ENCODE results near the gene ABCF2. TPM values are rescaled to one million over a fixed set of nuclear protein-coding genes. Genes with fewer than 3 reads are reported as not detected.

ABCF2 gene
- total RNA-seq, 1 experiment from 2014 or later, result 55.5 TPM

GRCh38 chr7:151201344-151201743 lies 25.7 kb downstream of the ABCF2 start:
- no peak overlapping the region for H3K4me2 ChIP-seq (ENCODE audit: low read length)
- ChIA-PET POLR2A (ENCODE audit: unreplicated experiment) (no interaction called here), CTCF (no interaction called here)
- H2AFZ ChIP-seq (ENCODE audit: low read length), result no peak overlapping the region
- H3K36me3 ChIP-seq (ENCODE audit: low read depth, low read length), result no peaks in the 10 kb centered on the region
- DNase-seq, result no peak
- no peak overlapping the region for H3K27ac ChIP-seq (ENCODE audit: low read length)
- H3K9me2 ChIP-seq (replicated peaks; ENCODE audit: low read length), result no peaks in the 10 kb centered on the region
- BruUV-seq (replicated peaks), result no TSS peak
- no peaks in the 10 kb centered on the region for H3F3A ChIP-seq (ENCODE audit: low read length, unreplicated experiment)
- H3K9ac ChIP-seq (ENCODE audit: low read length), result no peak overlapping the region
- no peak for ATAC-seq
- no peaks in the 10 kb centered on the region for H4K20me1 ChIP-seq (ENCODE audit: low read length)
- TF ChIP-seq, protein P1, sequence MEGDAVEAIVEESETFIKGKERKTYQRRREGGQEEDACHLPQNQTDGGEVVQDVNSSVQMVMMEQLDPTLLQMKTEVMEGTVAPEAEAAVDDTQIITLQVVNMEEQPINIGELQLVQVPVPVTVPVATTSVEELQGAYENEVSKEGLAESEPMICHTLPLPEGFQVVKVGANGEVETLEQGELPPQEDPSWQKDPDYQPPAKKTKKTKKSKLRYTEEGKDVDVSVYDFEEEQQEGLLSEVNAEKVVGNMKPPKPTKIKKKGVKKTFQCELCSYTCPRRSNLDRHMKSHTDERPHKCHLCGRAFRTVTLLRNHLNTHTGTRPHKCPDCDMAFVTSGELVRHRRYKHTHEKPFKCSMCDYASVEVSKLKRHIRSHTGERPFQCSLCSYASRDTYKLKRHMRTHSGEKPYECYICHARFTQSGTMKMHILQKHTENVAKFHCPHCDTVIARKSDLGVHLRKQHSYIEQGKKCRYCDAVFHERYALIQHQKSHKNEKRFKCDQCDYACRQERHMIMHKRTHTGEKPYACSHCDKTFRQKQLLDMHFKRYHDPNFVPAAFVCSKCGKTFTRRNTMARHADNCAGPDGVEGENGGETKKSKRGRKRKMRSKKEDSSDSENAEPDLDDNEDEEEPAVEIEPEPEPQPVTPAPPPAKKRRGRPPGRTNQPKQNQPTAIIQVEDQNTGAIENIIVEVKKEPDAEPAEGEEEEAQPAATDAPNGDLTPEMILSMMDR (conservative IDR thresholded peaks at IDR 0.05; ENCODE audit: low read depth, low read length), result no peak
- TF ChIP-seq EZH2phosphoT487 (IDR thresholded peaks at IDR 0.05; ENCODE audit: borderline replicate concordance, low read length) (no peak), EZH2 (IDR thresholded peaks at IDR 0.05; ENCODE audit: low read length, unreplicated experiment) (no peak)
- intact Hi-C loops (cut with micrococcal nuclease), result no loop called here
- no peaks in the 10 kb centered on the region for H3K9me3 ChIP-seq (ENCODE audit: low read length)
- H3K79me2 ChIP-seq (ENCODE audit: low read length), result no peaks in the 10 kb centered on the region
- no peaks in the 10 kb centered on the region for H3K4me1 ChIP-seq (ENCODE audit: insufficient read depth, low read length)
- H3K4me3 ChIP-seq (ENCODE audit: low read length), result no peak overlapping the region
- H3K27me3 ChIP-seq (ENCODE audit: low read length), result peaks cover 48% of the 10 kb centered on the region

GRCh38 chr7:151198945-151199848 lies 27.8 kb downstream of the ABCF2 start:
- no peaks in the 10 kb centered on the region for H4K20me1 ChIP-seq (ENCODE audit: low read length)
- no peak for TF ChIP-seq EZH2phosphoT487 (IDR thresholded peaks at IDR 0.05; ENCODE audit: borderline replicate concordance, low read length)
- TF ChIP-seq, protein P1 (conservative IDR thresholded peaks at IDR 0.05; ENCODE audit: low read depth, low read length), result no peak
- no peak for TF ChIP-seq EZH2 (IDR thresholded peaks at IDR 0.05; ENCODE audit: low read length, unreplicated experiment)
- intact Hi-C loops (cut with micrococcal nuclease), result no loop called here
- H3K27me3 ChIP-seq (ENCODE audit: low read length), result peaks cover 63% of the 10 kb centered on the region
- ChIA-PET POLR2A (ENCODE audit: unreplicated experiment) (no interaction called here), CTCF (no interaction called here)
- H3K36me3 ChIP-seq (ENCODE audit: low read depth, low read length), result no peaks in the 10 kb centered on the region
- DNase-seq (no peak), ATAC-seq (no peak)
- no peaks in the 10 kb centered on the region for H3K9me2 ChIP-seq (replicated peaks; ENCODE audit: low read length)
- no peaks in the 10 kb centered on the region for H3F3A ChIP-seq (ENCODE audit: low read length, unreplicated experiment)
- H3K9ac ChIP-seq (ENCODE audit: low read length), result no peak overlapping the region
- no peak overlapping the region for H3K4me2 ChIP-seq (ENCODE audit: low read length)
- H3K9me3 ChIP-seq (ENCODE audit: low read length), result no peaks in the 10 kb centered on the region
- no peaks in the 10 kb centered on the region for H3K79me2 ChIP-seq (ENCODE audit: low read length)
- H3K4me3 ChIP-seq (ENCODE audit: low read length), result no peak overlapping the region
- no TSS peak for BruUV-seq (replicated peaks)
- H3K27ac ChIP-seq (ENCODE audit: low read length), result no peak overlapping the region
- H2AFZ ChIP-seq (ENCODE audit: low read length), result no peak overlapping the region
- H3K4me1 ChIP-seq (ENCODE audit: insufficient read depth, low read length), result no peaks in the 10 kb centered on the region

DNA sequence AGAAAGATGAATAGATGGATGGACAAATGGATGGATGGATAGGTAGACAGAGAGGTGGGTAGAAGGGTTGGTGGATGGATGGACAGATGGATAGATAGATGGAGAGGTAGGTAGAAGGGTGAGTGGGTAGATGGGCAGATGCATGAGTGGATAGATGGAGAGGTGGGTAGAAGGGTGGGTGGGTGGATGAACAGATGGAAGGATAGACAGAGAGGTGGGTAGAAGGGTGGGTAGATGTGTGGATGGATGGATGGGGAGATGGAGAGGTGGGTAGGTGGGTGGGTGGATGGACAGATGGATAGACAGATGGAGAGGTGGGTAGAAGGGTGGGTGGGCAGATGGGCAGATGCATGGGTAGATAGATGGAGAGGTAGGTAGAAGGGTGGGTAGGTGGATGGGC lies 29.1 kb downstream of the ABCF2 start:
- no peak overlapping the region for H2AFZ ChIP-seq (ENCODE audit: low read length)
- H3K9ac ChIP-seq (ENCODE audit: low read length), result no peak overlapping the region
- H3K9me3 ChIP-seq (ENCODE audit: low read length), result no peaks in the 10 kb centered on the region
- CTCF ChIA-PET, result no interaction called here
- H3K27ac ChIP-seq (ENCODE audit: low read length), result no peak overlapping the region
- peaks cover 54% of the 10 kb centered on the region for H3K27me3 ChIP-seq (ENCODE audit: low read length)
- intact Hi-C loops (cut with micrococcal nuclease), result no loop called here
- POLR2A ChIA-PET (ENCODE audit: unreplicated experiment), result no interaction called here
- H3K4me2 ChIP-seq (ENCODE audit: low read length), result no peak overlapping the region
- no peaks in the 10 kb centered on the region for H3K4me1 ChIP-seq (ENCODE audit: insufficient read depth, low read length)
- DNase-seq (no peak), ATAC-seq (no peak)
- H3K79me2 ChIP-seq (ENCODE audit: low read length), result no peaks in the 10 kb centered on the region
- no TSS peak for BruUV-seq (replicated peaks)
- no peak overlapping the region for H3K4me3 ChIP-seq (ENCODE audit: low read length)
- no peak for TF ChIP-seq EZH2phosphoT487 (IDR thresholded peaks at IDR 0.05; ENCODE audit: borderline replicate concordance, low read length)
- TF ChIP-seq EZH2 (IDR thresholded peaks at IDR 0.05; ENCODE audit: low read length, unreplicated experiment), result no peak
- TF ChIP-seq, protein P1 (conservative IDR thresholded peaks at IDR 0.05; ENCODE audit: low read depth, low read length), result no peak
- H3K36me3 ChIP-seq (ENCODE audit: low read depth, low read length), result no peaks in the 10 kb centered on the region
- no peaks in the 10 kb centered on the region for H3F3A ChIP-seq (ENCODE audit: low read length, unreplicated experiment)
- H4K20me1 ChIP-seq (ENCODE audit: low read length), result no peaks in the 10 kb centered on the region
- H3K9me2 ChIP-seq (replicated peaks; ENCODE audit: low read length), result no peaks in the 10 kb centered on the region

Data from PC-3 (cell line).